Measurements from ENCODE around the gene DPM3.
A peak's percentile ranks its signal among the peaks of the same experiment; 100 is the strongest.

DPM3 gene

GRCh38 chr1:155184835-155185782, 44.8 kb upstream of the DPM3 start:
- Histone ChIP-seq H3F3A (ENCODE audit: control insufficient read depth, insufficient read depth) (no peaks in the 10 kb centered on the region), H3K4me2 (ENCODE audit: low read length) (peak overlapping the region; percentile 60), H3K4me1 (ENCODE audit: control insufficient read depth, low read length) (peaks cover 24% of the 10 kb centered on the region), H3K4me3 (ENCODE audit: low read length) (peak overlapping the region; percentile 52), H3K27ac (ENCODE audit: low read depth, low read length) (0 out of 2 replicates have a peak overlapping the region, but pooled peaks have one; percentile 27), H3K9me2 (replicated peaks; ENCODE audit: control insufficient read depth, low read length) (no peaks in the 10 kb centered on the region), H4K20me1 (ENCODE audit: control insufficient read depth, insufficient read depth, low read depth, low read length) (no peaks in the 10 kb centered on the region), H3K27me3 (ENCODE audit: control insufficient read depth, low read length) (no peaks in the 10 kb centered on the region), H3K79me2 (ENCODE audit: control insufficient read depth, low read length) (no peaks in the 10 kb centered on the region), H3K36me3 (ENCODE audit: control insufficient read depth, low read length) (no peaks in the 10 kb centered on the region), H3K9me3 (ENCODE audit: control insufficient read depth, insufficient read depth, low read length) (no peaks in the 10 kb centered on the region)
- TF ChIP-seq EZH2phosphoT487 (IDR thresholded peaks at IDR 0.05; ENCODE audit: borderline replicate concordance, low read length) (no peak), CTCF (IDR thresholded peaks at IDR 0.05; ENCODE audit: low read depth, low read length, poor library complexity, severe bottlenecking) (peak; percentile 49)

GRCh38 chr1:155184351-155184811, 44.0 kb upstream of the DPM3 start:
- Histone ChIP-seq H3K4me2 (ENCODE audit: low read length) (peak overlapping the region; percentile 60), H3K79me2 (ENCODE audit: control insufficient read depth, low read length) (no peaks in the 10 kb centered on the region), H3K9me2 (replicated peaks; ENCODE audit: control insufficient read depth, low read length) (no peaks in the 10 kb centered on the region), H3K27me3 (ENCODE audit: control insufficient read depth, low read length) (no peaks in the 10 kb centered on the region), H3K4me3 (ENCODE audit: low read length) (peak overlapping the region; percentile 52; the same call in 1 of the 2 replicates), H3K9me3 (ENCODE audit: control insufficient read depth, insufficient read depth, low read length) (no peaks in the 10 kb centered on the region), H3K27ac (ENCODE audit: low read depth, low read length) (no peak overlapping the region), H3F3A (ENCODE audit: control insufficient read depth, insufficient read depth) (no peaks in the 10 kb centered on the region), H4K20me1 (ENCODE audit: control insufficient read depth, insufficient read depth, low read depth, low read length) (no peaks in the 10 kb centered on the region), H3K36me3 (ENCODE audit: control insufficient read depth, low read length) (peaks cover 5% of the 10 kb centered on the region; the same call in 1 of the 2 replicates), H3K4me1 (ENCODE audit: control insufficient read depth, low read length) (peaks cover 26% of the 10 kb centered on the region)
- TF ChIP-seq CTCF (IDR thresholded peaks at IDR 0.05; ENCODE audit: low read depth, low read length, poor library complexity, severe bottlenecking) (no peak), EZH2phosphoT487 (IDR thresholded peaks at IDR 0.05; ENCODE audit: borderline replicate concordance, low read length) (no peak)

- Histone ChIP-seq H3F3A (ENCODE audit: control insufficient read depth, insufficient read depth) (no peaks in the 10 kb centered on the region), H3K4me1 (ENCODE audit: control insufficient read depth, low read length) (peaks cover 32% of the 10 kb centered on the region), H3K27ac (ENCODE audit: low read depth, low read length) (no peak overlapping the region), H3K27me3 (ENCODE audit: control insufficient read depth, low read length) (no peaks in the 10 kb centered on the region), H3K4me2 (ENCODE audit: low read length) (no peak overlapping the region), H3K9me2 (replicated peaks; ENCODE audit: control insufficient read depth, low read length) (no peaks in the 10 kb centered on the region), H3K4me3 (ENCODE audit: low read length) (no peak overlapping the region), H4K20me1 (ENCODE audit: control insufficient read depth, insufficient read depth, low read depth, low read length) (no peaks in the 10 kb centered on the region), H3K9me3 (ENCODE audit: control insufficient read depth, insufficient read depth, low read length) (no peaks in the 10 kb centered on the region), H3K36me3 (ENCODE audit: control insufficient read depth, low read length) (peaks cover 6% of the 10 kb centered on the region; the same call in 1 of the 2 replicates), H3K79me2 (ENCODE audit: control insufficient read depth, low read length) (no peaks in the 10 kb centered on the region)
- TF ChIP-seq CTCF (IDR thresholded peaks at IDR 0.05; ENCODE audit: low read depth, low read length, poor library complexity, severe bottlenecking) (no peak), EZH2phosphoT487 (IDR thresholded peaks at IDR 0.05; ENCODE audit: borderline replicate concordance, low read length) (no peak)
Measured at GRCh38 chr1:155183775-155184221, 43.5 kb upstream of the DPM3 start.

Measured in DOHH2 (cell line).